T-helper 1 cell (primary cell): ENCODE results near the gene PGM2.

Experiments used
- DNase-seq, 5 donors: peaks; one replicate each; pipeline ENCODE4 v3.0.0-alpha.2; 2012 to 2020

The PGM2 gene

GRCh38 chr4:37865450-37865849 lies 39.0 kb downstream of the PGM2 start:
- DNase-seq, result no peak

GRCh38 chr4:37867102-37867501 lies 40.6 kb downstream of the PGM2 start:
- no peak for DNase-seq

GRCh38 chr4:37868238-37868637 lies 41.8 kb downstream of the PGM2 start:
- DNase-seq, result no peak

GRCh38 chr4:37872310-37872988 lies 46.0 kb downstream of the PGM2 start:
- no peak for DNase-seq

- no peak for DNase-seq
These were observed 46.9 kb downstream of the PGM2 start for GRCh38 chr4:37873386-37873785.

- DNase-seq, result no peak
These were observed 49.7 kb downstream of the PGM2 start for GRCh38 chr4:37876156-37876555.

- DNase-seq, result no peak
These were observed 52.9 kb downstream of the PGM2 start for GRCh38 chr4:37879365-37879764.

- no peak for DNase-seq
These were observed 55.3 kb downstream of the PGM2 start for GRCh38 chr4:37881811-37882210.

GRCh38 chr4:37882665-37883296 lies 56.3 kb downstream of the PGM2 start:
- no peak for DNase-seq

GRCh38 chr4:37884855-37885487 lies 58.5 kb downstream of the PGM2 start:
- DNase-seq, result no peak

GRCh38 chr4:37885496-37885895 lies 59.0 kb downstream of the PGM2 start:
- DNase-seq, result no peak

GRCh38 chr4:37889849-37890800 lies 63.6 kb downstream of the PGM2 start:
- peak in 4 of 5 donors; percentile 8 to 45 (median 17) for DNase-seq

GRCh38 chr4:37890801-37891259 lies 64.3 kb downstream of the PGM2 start, which contains the start of gene TBC1D1:
TSS of gene TBC1D1 (plus strand) at chr4:37891084. CDS start at chr4:37902096, 11,012 bp downstream.
- DNase-seq, result peak in 3 of 5 donors; percentile 9 to 57 (median 24)

GRCh38 chr4:37891260-37892159 lies 65.0 kb downstream of the PGM2 start:
- peak; percentile 30 to 86 (median 40) for DNase-seq

- DNase-seq, result peak in 4 of 5 donors; percentile 14 to 38 (median 18)
These were observed 66.2 kb downstream of the PGM2 start for GRCh38 chr4:37892641-37893040.

- DNase-seq, result no peak
These were observed 66.7 kb downstream of the PGM2 start for GRCh38 chr4:37893164-37893563.

- DNase-seq, result no peak
These were observed 68.8 kb downstream of the PGM2 start for GRCh38 chr4:37895271-37895670.

GRCh38 chr4:37896206-37896860 lies 69.8 kb downstream of the PGM2 start:
- no peak for DNase-seq

- DNase-seq, result no peak
These were observed 75.7 kb downstream of the PGM2 start for GRCh38 chr4:37902212-37902611.

- DNase-seq, result no peak
These were observed 76.5 kb downstream of the PGM2 start for GRCh38 chr4:37902738-37903693.
